ENCODE measurements around the gene PALLD.

The PALLD gene

DNA sequence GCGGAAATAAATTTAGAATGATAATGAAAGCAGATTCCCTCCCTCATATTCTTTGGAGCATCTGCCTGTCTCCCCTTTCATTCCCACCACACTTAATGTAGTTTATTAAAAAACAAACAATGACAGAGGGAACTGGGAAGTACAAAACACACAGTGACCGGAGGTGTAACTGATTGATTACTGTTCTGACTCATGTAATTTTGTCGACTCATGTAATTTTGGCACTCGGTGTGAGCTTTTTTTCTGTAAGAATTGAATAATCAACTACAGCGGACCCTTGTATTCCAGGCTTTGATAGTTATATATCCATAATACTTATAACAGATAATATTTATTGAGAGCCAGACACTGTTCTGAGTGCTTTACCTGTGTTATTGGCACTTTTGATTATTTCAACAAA is 110.4 kb downstream of the PALLD start:
- no peaks in the 10 kb centered on the region for H3K4me1 ChIP-seq (ENCODE audit: insufficient read depth, low read length)
- no peaks in the 10 kb centered on the region for H3K36me3 ChIP-seq (ENCODE audit: insufficient read depth, low read length)
- no peak overlapping the region for H3K27ac ChIP-seq (ENCODE audit: low read length)
- H4K20me1 ChIP-seq (ENCODE audit: insufficient read depth, low read length), result no peaks in the 10 kb centered on the region
- no peaks in the 10 kb centered on the region for H3K27me3 ChIP-seq (ENCODE audit: insufficient read depth, low read length, poor library complexity)
- H3K79me2 ChIP-seq (ENCODE audit: insufficient read depth, low read length), result no peaks in the 10 kb centered on the region
- ATAC-seq (ENCODE audit: insufficient read depth, low read depth), result no peak
- no peaks in the 10 kb centered on the region for H3K9me3 ChIP-seq (ENCODE audit: insufficient read depth, low read length, severe bottlenecking)
- no peak overlapping the region for H3K9ac ChIP-seq (ENCODE audit: low read depth, low read length)
- no peak for DNase-seq
- no peak for TF ChIP-seq EZH2 (IDR thresholded peaks at IDR 0.05; ENCODE audit: borderline replicate concordance, low read depth, low read length, severe bottlenecking)
- TF ChIP-seq, protein P1, sequence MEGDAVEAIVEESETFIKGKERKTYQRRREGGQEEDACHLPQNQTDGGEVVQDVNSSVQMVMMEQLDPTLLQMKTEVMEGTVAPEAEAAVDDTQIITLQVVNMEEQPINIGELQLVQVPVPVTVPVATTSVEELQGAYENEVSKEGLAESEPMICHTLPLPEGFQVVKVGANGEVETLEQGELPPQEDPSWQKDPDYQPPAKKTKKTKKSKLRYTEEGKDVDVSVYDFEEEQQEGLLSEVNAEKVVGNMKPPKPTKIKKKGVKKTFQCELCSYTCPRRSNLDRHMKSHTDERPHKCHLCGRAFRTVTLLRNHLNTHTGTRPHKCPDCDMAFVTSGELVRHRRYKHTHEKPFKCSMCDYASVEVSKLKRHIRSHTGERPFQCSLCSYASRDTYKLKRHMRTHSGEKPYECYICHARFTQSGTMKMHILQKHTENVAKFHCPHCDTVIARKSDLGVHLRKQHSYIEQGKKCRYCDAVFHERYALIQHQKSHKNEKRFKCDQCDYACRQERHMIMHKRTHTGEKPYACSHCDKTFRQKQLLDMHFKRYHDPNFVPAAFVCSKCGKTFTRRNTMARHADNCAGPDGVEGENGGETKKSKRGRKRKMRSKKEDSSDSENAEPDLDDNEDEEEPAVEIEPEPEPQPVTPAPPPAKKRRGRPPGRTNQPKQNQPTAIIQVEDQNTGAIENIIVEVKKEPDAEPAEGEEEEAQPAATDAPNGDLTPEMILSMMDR (IDR thresholded peaks at IDR 0.05; ENCODE audit: borderline replicate concordance, extremely low read depth, low read length, poor library complexity, severe bottlenecking), result no peak
- H3K4me3 ChIP-seq (ENCODE audit: low read depth in 1 of 2, low read length in 2 of 2), result no peak overlapping the region
- H2AFZ ChIP-seq (ENCODE audit: low read depth, low read length), result no peak overlapping the region
- H3K4me2 ChIP-seq (ENCODE audit: insufficient read depth, low read length), result no peak overlapping the region

DNA sequence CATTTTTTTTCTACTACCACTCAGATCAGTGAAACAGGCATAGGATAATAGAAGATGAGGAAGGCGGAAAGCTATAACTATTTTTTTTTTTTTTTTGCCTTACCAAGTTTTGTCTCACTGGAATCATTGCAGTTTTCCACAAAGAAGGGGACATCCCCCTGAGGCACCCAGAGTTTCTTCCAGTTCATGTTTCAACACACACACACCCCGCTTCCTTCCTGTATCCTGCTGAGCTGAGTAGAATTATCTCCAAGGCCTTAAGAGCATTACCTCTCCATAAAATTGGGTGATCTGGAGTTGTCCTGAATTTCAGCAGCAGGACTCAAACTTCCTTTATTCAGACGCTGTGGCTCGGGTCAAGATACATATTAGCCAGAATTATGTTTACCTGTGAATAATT is 111.9 kb downstream of the PALLD start:
- H2AFZ ChIP-seq (ENCODE audit: low read depth, low read length), result no peak overlapping the region
- no peaks in the 10 kb centered on the region for H3K79me2 ChIP-seq (ENCODE audit: insufficient read depth, low read length)
- no peaks in the 10 kb centered on the region for H4K20me1 ChIP-seq (ENCODE audit: insufficient read depth, low read length)
- ATAC-seq (ENCODE audit: insufficient read depth, low read depth), result no peak
- H3K4me2 ChIP-seq (ENCODE audit: insufficient read depth, low read length), result no peak overlapping the region
- no peaks in the 10 kb centered on the region for H3K27me3 ChIP-seq (ENCODE audit: insufficient read depth, low read length, poor library complexity)
- H3K4me1 ChIP-seq (ENCODE audit: insufficient read depth, low read length), result no peaks in the 10 kb centered on the region
- no peak for DNase-seq
- no peaks in the 10 kb centered on the region for H3K36me3 ChIP-seq (ENCODE audit: insufficient read depth, low read length)
- no peak overlapping the region for H3K27ac ChIP-seq (ENCODE audit: low read length)
- H3K9ac ChIP-seq (ENCODE audit: low read depth, low read length), result no peak overlapping the region
- H3K4me3 ChIP-seq (ENCODE audit: low read depth in 1 of 2, low read length in 2 of 2), result no peak overlapping the region
- H3K9me3 ChIP-seq (ENCODE audit: insufficient read depth, low read length, severe bottlenecking), result no peaks in the 10 kb centered on the region
- TF ChIP-seq, protein P1 (IDR thresholded peaks at IDR 0.05; ENCODE audit: borderline replicate concordance, extremely low read depth, low read length, poor library complexity, severe bottlenecking), result no peak
- no peak for TF ChIP-seq EZH2 (IDR thresholded peaks at IDR 0.05; ENCODE audit: borderline replicate concordance, low read depth, low read length, severe bottlenecking)

DNA sequence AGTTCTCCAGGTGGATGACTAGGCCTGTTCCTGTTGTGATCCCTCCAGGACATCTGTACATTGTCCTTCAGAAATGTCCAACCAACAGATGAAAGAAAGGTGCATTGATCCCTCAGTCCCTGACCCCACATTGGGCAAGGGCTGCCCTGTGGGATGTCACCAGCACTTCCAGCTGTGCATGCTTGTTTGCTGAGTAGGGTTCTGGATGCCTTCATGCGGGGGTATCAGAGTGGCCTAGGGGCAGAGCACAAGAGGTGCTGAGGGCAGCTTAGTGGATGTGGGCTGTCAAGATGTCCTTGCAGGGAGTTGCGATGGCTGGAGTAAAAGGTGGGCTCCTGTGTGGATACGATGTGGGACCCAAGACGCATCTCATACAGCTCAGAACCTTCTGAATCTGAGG is 112.5 kb downstream of the PALLD start:
- ATAC-seq (ENCODE audit: insufficient read depth, low read depth) (no peak), DNase-seq (no peak)
- H3K27me3 ChIP-seq (ENCODE audit: insufficient read depth, low read length, poor library complexity), result no peaks in the 10 kb centered on the region
- no peaks in the 10 kb centered on the region for H3K79me2 ChIP-seq (ENCODE audit: insufficient read depth, low read length)
- H2AFZ ChIP-seq (ENCODE audit: low read depth, low read length), result no peak overlapping the region
- no peak overlapping the region for H3K4me3 ChIP-seq (ENCODE audit: low read depth in 1 of 2, low read length in 2 of 2)
- H3K4me1 ChIP-seq (ENCODE audit: insufficient read depth, low read length), result no peaks in the 10 kb centered on the region
- no peak for TF ChIP-seq EZH2 (IDR thresholded peaks at IDR 0.05; ENCODE audit: borderline replicate concordance, low read depth, low read length, severe bottlenecking)
- TF ChIP-seq, protein P1 (IDR thresholded peaks at IDR 0.05; ENCODE audit: borderline replicate concordance, extremely low read depth, low read length, poor library complexity, severe bottlenecking), result no peak
- H3K36me3 ChIP-seq (ENCODE audit: insufficient read depth, low read length), result no peaks in the 10 kb centered on the region
- H3K9ac ChIP-seq (ENCODE audit: low read depth, low read length), result no peak overlapping the region
- no peak overlapping the region for H3K4me2 ChIP-seq (ENCODE audit: insufficient read depth, low read length)
- H4K20me1 ChIP-seq (ENCODE audit: insufficient read depth, low read length), result no peaks in the 10 kb centered on the region
- H3K27ac ChIP-seq (ENCODE audit: low read length), result no peak overlapping the region
- no peaks in the 10 kb centered on the region for H3K9me3 ChIP-seq (ENCODE audit: insufficient read depth, low read length, severe bottlenecking)
